ES-I3 (cell line): ENCODE results near the gene TMEM238L.

ENCODE experiments used
- H3K36me3 ChIP-seq: 2 replicates; pipeline ENCODE4 v1.6.1; 2013; ENCODE audit warnings: mild to moderate bottlenecking, low read length, control low read depth, moderate library complexity; ENCODE audit not compliant: insufficient read depth
- H3K4me1 ChIP-seq: 2 replicates; pipeline ENCODE4 v1.6.1; 2013; ENCODE audit warnings: mild to moderate bottlenecking, control low read depth, low read length; ENCODE audit not compliant: insufficient read depth
- H3K9ac ChIP-seq: 2 replicates; pipeline ENCODE4 v1.6.1; 2013; ENCODE audit warnings: low read depth, mild to moderate bottlenecking, low read length, moderate library complexity
- H3K9me3 ChIP-seq: 2 replicates; pipeline ENCODE4 v1.6.1; 2013; ENCODE audit warnings: mild to moderate bottlenecking, low read length, moderate library complexity; ENCODE audit not compliant: control insufficient read depth, insufficient read depth

Gene TMEM238L

GRCh38 chr17:10775058-10775457 lies 28.8 kb downstream of the TMEM238L start:
- Histone ChIP-seq H3K4me1 (no peaks in the 10 kb centered on the region), H3K36me3 (no peaks in the 10 kb centered on the region), H3K9ac (no peak overlapping the region), H3K9me3 (peaks cover 9% of the 10 kb centered on the region; the same call in 1 of the 2 replicates)

- no peak overlapping the region for H3K9ac ChIP-seq
Observed at GRCh38 chr17:10773391-10773790, 30.5 kb downstream of the TMEM238L start.

GRCh38 chr17:10772425-10773380 lies 31.2 kb downstream of the TMEM238L start:
- Histone ChIP-seq H3K9ac (no peak overlapping the region), H3K9me3 (peaks cover 9% of the 10 kb centered on the region; the same call in 1 of the 2 replicates), H3K36me3 (no peaks in the 10 kb centered on the region), H3K4me1 (no peaks in the 10 kb centered on the region)

More at GRCh38 chr17:10773391-10773790, 30.5 kb downstream of the TMEM238L start:
- H3K9me3 ChIP-seq = peaks cover 9% of the 10 kb centered on the region; the same call in 1 of the 2 replicates
- H3K4me1 ChIP-seq = no peaks in the 10 kb centered on the region
- H3K36me3 ChIP-seq = no peaks in the 10 kb centered on the region

GRCh38 chr17:10771148-10771547 lies 32.8 kb downstream of the TMEM238L start:
- Histone ChIP-seq H3K36me3 (no peaks in the 10 kb centered on the region), H3K4me1 (no peaks in the 10 kb centered on the region), H3K9ac (no peak overlapping the region), H3K9me3 (peaks cover 8% of the 10 kb centered on the region; the same call in 1 of the 2 replicates)

GRCh38 chr17:10769840-10770239 lies 34.1 kb downstream of the TMEM238L start:
- no peaks in the 10 kb centered on the region for H3K36me3 ChIP-seq
- H3K9ac ChIP-seq = no peak overlapping the region
- peaks cover 2% of the 10 kb centered on the region; the same call in 1 of the 2 replicates for H3K9me3 ChIP-seq
- H3K4me1 ChIP-seq = no peaks in the 10 kb centered on the region

GRCh38 chr17:10768750-10769251 lies 35.1 kb downstream of the TMEM238L start:
- Histone ChIP-seq H3K9me3 (peaks cover 2% of the 10 kb centered on the region; the same call in 1 of the 2 replicates), H3K9ac (no peak overlapping the region), H3K4me1 (no peaks in the 10 kb centered on the region), H3K36me3 (no peaks in the 10 kb centered on the region)

- H3K36me3 ChIP-seq = no peaks in the 10 kb centered on the region
- peaks cover 2% of the 10 kb centered on the region; the same call in 1 of the 2 replicates for H3K9me3 ChIP-seq
- H3K9ac ChIP-seq = no peak overlapping the region
- no peaks in the 10 kb centered on the region for H3K4me1 ChIP-seq
Observed at GRCh38 chr17:10767232-10767631, 36.7 kb downstream of the TMEM238L start.

- no peaks in the 10 kb centered on the region for H3K36me3 ChIP-seq
- no peak overlapping the region for H3K9ac ChIP-seq
- no peaks in the 10 kb centered on the region for H3K4me1 ChIP-seq
- no peaks in the 10 kb centered on the region for H3K9me3 ChIP-seq
Observed at GRCh38 chr17:10762037-10762436, 41.9 kb downstream of the TMEM238L start.

- Histone ChIP-seq H3K36me3 (no peaks in the 10 kb centered on the region), H3K4me1 (peaks cover 3% of the 10 kb centered on the region; the same call in 1 of the 2 replicates), H3K9me3 (no peaks in the 10 kb centered on the region)
Observed at GRCh38 chr17:10761281-10761680, 42.6 kb downstream of the TMEM238L start.

GRCh38 chr17:10758062-10758461 lies 45.8 kb downstream of the TMEM238L start:
- Histone ChIP-seq H3K9me3 (no peaks in the 10 kb centered on the region), H3K36me3 (no peaks in the 10 kb centered on the region), H3K4me1 (peaks cover 12% of the 10 kb centered on the region), H3K9ac (no peak overlapping the region)

More at GRCh38 chr17:10761281-10761680, 42.6 kb downstream of the TMEM238L start:
- no peak overlapping the region for H3K9ac ChIP-seq

GRCh38 chr17:10757647-10758046 lies 46.3 kb downstream of the TMEM238L start:
- peaks cover 12% of the 10 kb centered on the region for H3K4me1 ChIP-seq
- no peaks in the 10 kb centered on the region for H3K9me3 ChIP-seq
- H3K36me3 ChIP-seq = no peaks in the 10 kb centered on the region
- no peak overlapping the region for H3K9ac ChIP-seq

- no peaks in the 10 kb centered on the region for H3K36me3 ChIP-seq
- H3K9ac ChIP-seq = no peak overlapping the region
- no peaks in the 10 kb centered on the region for H3K9me3 ChIP-seq
- H3K4me1 ChIP-seq = peaks cover 12% of the 10 kb centered on the region
Observed at GRCh38 chr17:10757067-10757466, 46.8 kb downstream of the TMEM238L start.

- Histone ChIP-seq H3K36me3 (no peaks in the 10 kb centered on the region), H3K4me1 (peaks cover 12% of the 10 kb centered on the region), H3K9me3 (no peaks in the 10 kb centered on the region), H3K9ac (no peak overlapping the region)
Observed at GRCh38 chr17:10756619-10757018, 47.3 kb downstream of the TMEM238L start.

- H3K36me3 ChIP-seq = no peaks in the 10 kb centered on the region
- H3K9ac ChIP-seq = no peak overlapping the region
- H3K4me1 ChIP-seq = peaks cover 12% of the 10 kb centered on the region
- H3K9me3 ChIP-seq = no peaks in the 10 kb centered on the region
Observed at GRCh38 chr17:10756185-10756584, 47.7 kb downstream of the TMEM238L start.
